Astrocyte (in vitro differentiated cells and primary cell): ENCODE data around the gene EVA1C. TPM values are rescaled to one million over a fixed set of nuclear protein-coding genes. Genes with fewer than 3 reads are reported as not detected.

Source experiments
- DNase-seq: peaks from one replicate; pipeline ENCODE4 v3.0.0-alpha.2; 2010; ENCODE audit warnings: low read depth
- FAIRE-seq: peaks from 2 replicates; lab custom pipeline; 2011; peaks lifted over from hg19 to GRCh38; lab: Jason Lieb, UNC
- H2AFZ ChIP-seq: 2 replicates; pipeline ENCODE4 v1.6.0; 2012; ENCODE audit warnings: low read depth, low read length, inconsistent platforms
- H3K27ac ChIP-seq: 2 replicates; pipeline ENCODE4 v1.5.1; 2011; ENCODE audit warnings: low read depth, low read length, inconsistent platforms
- H3K27me3 ChIP-seq: 2 replicates; pipeline ENCODE4 v1.6.0; 2011; ENCODE audit warnings: low read length, inconsistent platforms; ENCODE audit not compliant: insufficient read depth
- H3K36me3 ChIP-seq: 2 replicates; pipeline ENCODE4 v1.5.1; 2011; ENCODE audit warnings: low read length, inconsistent platforms; ENCODE audit not compliant: insufficient read depth
- H3K4me1 ChIP-seq: 2 replicates; pipeline ENCODE4 v1.5.1; 2011; ENCODE audit warnings: low read length, inconsistent platforms; ENCODE audit not compliant: insufficient read depth
- H3K4me2 ChIP-seq: 2 replicates; pipeline ENCODE4 v1.6.0; 2012; ENCODE audit warnings: low read length, inconsistent platforms
- H3K4me3 ChIP-seq: 2 replicates; pipeline ENCODE4 v1.5.1; 2011; ENCODE audit warnings: low read depth, mild to moderate bottlenecking, low read length, inconsistent platforms; ENCODE audit not compliant: insufficient read depth
- H3K79me2 ChIP-seq: 2 replicates; pipeline ENCODE4 v1.6.0; 2012; ENCODE audit warnings: mild to moderate bottlenecking, low read length, inconsistent platforms; ENCODE audit not compliant: insufficient read depth
- H3K9ac ChIP-seq: 2 replicates; pipeline ENCODE4 v1.6.0; 2012; ENCODE audit warnings: mild to moderate bottlenecking, low read length, inconsistent platforms
- H3K9me3 ChIP-seq: 2 replicates; pipeline ENCODE4 v1.5.1; 2012; ENCODE audit warnings: low read depth, mild to moderate bottlenecking, low read length, inconsistent platforms; ENCODE audit not compliant: insufficient read depth
- H4K20me1 ChIP-seq: 2 replicates; pipeline ENCODE4 v1.6.0; 2012; ENCODE audit warnings: low read length, inconsistent platforms; ENCODE audit not compliant: insufficient read depth
- H3K27ac Mint-ChIP-seq: one replicate; pipeline ENCODE4 v1.8.0; 2021; ENCODE audit warnings: mild to moderate bottlenecking, mixed read lengths; ENCODE audit not compliant: unreplicated experiment
- H3K27me3 Mint-ChIP-seq: one replicate; pipeline ENCODE4 v1.8.0; 2021; ENCODE audit warnings: low read depth, mixed read lengths; ENCODE audit not compliant: unreplicated experiment
- H3K36me3 Mint-ChIP-seq: one replicate; pipeline ENCODE4 v1.8.0; 2021; ENCODE audit warnings: low read depth, mixed read lengths; ENCODE audit not compliant: unreplicated experiment
- H3K4me1 Mint-ChIP-seq: one replicate; pipeline ENCODE4 v1.8.0; 2021; ENCODE audit warnings: low read depth, mixed read lengths; ENCODE audit not compliant: unreplicated experiment
- H3K4me3 Mint-ChIP-seq: one replicate; pipeline ENCODE4 v1.8.0; 2021; ENCODE audit warnings: mild to moderate bottlenecking, moderate library complexity, mixed read lengths; ENCODE audit not compliant: unreplicated experiment
- H3K9me3 Mint-ChIP-seq: one replicate; pipeline ENCODE4 v1.8.0; 2021; ENCODE audit warnings: mild to moderate bottlenecking, mixed read lengths; ENCODE audit not compliant: unreplicated experiment
- EZH2 ChIP-seq: IDR thresholded peaks from 2 replicates; pipeline ENCODE4 v1.6.1; 2012; ENCODE audit warnings: mild to moderate bottlenecking, low read length, inconsistent platforms; ENCODE audit not compliant: insufficient read depth
- total RNA-seq: library from RNA; stranded (reverse); gene quantifications from 2 replicates; pipeline ENCODE4 v1.2.1, GENCODE V29; 2021
- TF ChIP-seq, protein P1 (sequence below): IDR thresholded peaks from 2 replicates; pipeline ENCODE4 v1.5.1; 2011; ENCODE audit warnings: low read depth, mild to moderate bottlenecking, inconsistent platforms, low read length, moderate library complexity; ENCODE audit not compliant: insufficient read depth

The EVA1C gene
- total RNA-seq, 1 donor from 2014 or later: not detected

DNA sequence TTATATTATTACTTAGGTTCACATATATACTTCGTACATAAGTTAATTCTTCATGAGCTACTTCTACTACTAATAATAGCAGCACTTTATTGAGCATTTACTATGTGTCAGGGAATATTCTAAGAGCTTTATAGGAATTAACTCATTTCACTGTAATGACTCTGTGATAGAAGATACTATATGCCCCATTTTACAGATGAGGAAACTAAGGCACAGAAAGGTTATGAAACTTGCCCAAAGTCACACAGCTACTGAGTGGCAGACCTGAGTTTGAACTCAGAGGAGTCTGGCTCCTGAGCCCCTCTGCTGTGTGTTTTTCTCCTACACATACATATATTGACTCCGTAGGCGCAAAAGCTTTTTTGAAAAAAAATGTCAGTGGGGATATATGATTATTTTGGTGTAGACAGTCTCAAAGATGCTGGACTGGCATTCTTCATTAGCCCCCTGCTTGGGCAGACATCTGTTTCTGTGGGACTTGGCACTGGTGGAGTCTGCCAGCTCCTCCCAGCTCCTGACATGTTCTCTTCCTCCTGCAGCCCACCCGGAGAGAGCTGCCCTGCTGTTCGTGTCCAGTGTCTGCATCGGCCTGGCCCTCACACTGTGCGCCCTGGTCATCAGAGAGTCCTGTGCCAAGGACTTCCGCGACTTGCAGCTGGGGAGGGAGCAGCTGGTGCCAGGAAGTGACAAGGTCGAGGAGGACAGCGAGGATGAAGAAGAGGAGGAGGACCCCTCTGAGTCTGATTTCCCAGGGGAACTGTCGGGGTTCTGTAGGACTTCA lies 102.0 kb downstream of the EVA1C start:
- DNase-seq (no peak), FAIRE-seq (no peak)
- no peaks in the 10 kb centered on the region for H3K27me3 Mint-ChIP-seq
- Histone ChIP-seq H4K20me1 (no peaks in the 10 kb centered on the region), H3K4me1 (peaks cover 15% of the 10 kb centered on the region), H2AFZ (no peak overlapping the region), H3K27ac (no peak overlapping the region), H3K27me3 (no peaks in the 10 kb centered on the region), H3K9ac (no peak overlapping the region), H3K9me3 (no peaks in the 10 kb centered on the region), H3K36me3 (no peaks in the 10 kb centered on the region), H3K79me2 (no peaks in the 10 kb centered on the region), H3K4me3 (no peak overlapping the region), H3K4me2 (no peak overlapping the region)
- no peak overlapping the region for H3K4me3 Mint-ChIP-seq
- TF ChIP-seq, protein P1, sequence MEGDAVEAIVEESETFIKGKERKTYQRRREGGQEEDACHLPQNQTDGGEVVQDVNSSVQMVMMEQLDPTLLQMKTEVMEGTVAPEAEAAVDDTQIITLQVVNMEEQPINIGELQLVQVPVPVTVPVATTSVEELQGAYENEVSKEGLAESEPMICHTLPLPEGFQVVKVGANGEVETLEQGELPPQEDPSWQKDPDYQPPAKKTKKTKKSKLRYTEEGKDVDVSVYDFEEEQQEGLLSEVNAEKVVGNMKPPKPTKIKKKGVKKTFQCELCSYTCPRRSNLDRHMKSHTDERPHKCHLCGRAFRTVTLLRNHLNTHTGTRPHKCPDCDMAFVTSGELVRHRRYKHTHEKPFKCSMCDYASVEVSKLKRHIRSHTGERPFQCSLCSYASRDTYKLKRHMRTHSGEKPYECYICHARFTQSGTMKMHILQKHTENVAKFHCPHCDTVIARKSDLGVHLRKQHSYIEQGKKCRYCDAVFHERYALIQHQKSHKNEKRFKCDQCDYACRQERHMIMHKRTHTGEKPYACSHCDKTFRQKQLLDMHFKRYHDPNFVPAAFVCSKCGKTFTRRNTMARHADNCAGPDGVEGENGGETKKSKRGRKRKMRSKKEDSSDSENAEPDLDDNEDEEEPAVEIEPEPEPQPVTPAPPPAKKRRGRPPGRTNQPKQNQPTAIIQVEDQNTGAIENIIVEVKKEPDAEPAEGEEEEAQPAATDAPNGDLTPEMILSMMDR: no peak
- no peak for TF ChIP-seq EZH2
- peaks cover 5% of the 10 kb centered on the region for H3K9me3 Mint-ChIP-seq
- no peaks in the 10 kb centered on the region for H3K36me3 Mint-ChIP-seq
- H3K4me1 Mint-ChIP-seq: peaks cover 5% of the 10 kb centered on the region
- H3K27ac Mint-ChIP-seq: no peak overlapping the region

DNA sequence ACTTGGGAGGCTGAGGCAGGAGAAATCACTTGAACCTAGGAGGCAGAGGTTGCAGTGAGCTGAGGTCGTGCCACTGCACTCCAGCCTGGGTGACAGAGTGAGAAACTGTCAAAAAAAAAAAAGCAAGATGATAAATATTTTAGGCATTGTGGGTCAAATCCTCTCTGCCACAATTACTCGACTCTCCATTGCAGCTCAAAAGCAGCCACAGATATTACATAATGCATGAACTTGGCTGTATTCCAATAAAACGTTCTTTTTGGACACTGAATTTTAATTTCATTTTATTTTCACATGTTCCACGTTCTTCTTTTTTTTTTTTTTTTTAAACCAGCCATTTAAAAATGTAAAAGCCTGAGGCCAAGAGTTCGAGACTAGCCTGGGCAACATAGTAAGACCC lies 103.4 kb downstream of the EVA1C start:
- Histone ChIP-seq H4K20me1 (no peaks in the 10 kb centered on the region), H3K27me3 (no peaks in the 10 kb centered on the region), H2AFZ (no peak overlapping the region), H3K9ac (peak overlapping the region; percentile 80), H3K4me2 (no peak overlapping the region), H3K36me3 (no peaks in the 10 kb centered on the region), H3K4me1 (peaks cover 29% of the 10 kb centered on the region), H3K4me3 (no peak overlapping the region), H3K27ac (peak overlapping the region; percentile 95), H3K9me3 (no peaks in the 10 kb centered on the region), H3K79me2 (no peaks in the 10 kb centered on the region)
- H3K9me3 Mint-ChIP-seq: peaks cover 5% of the 10 kb centered on the region
- TF ChIP-seq EZH2: no peak
- TF ChIP-seq, protein P1: no peak
- no peaks in the 10 kb centered on the region for H3K36me3 Mint-ChIP-seq
- H3K4me1 Mint-ChIP-seq: peaks cover 6% of the 10 kb centered on the region
- FAIRE-seq: no peak
- DNase-seq: peak; percentile 33
- no peak overlapping the region for H3K4me3 Mint-ChIP-seq
- no peak overlapping the region for H3K27ac Mint-ChIP-seq
- peaks cover under 1% of the 10 kb centered on the region for H3K27me3 Mint-ChIP-seq
